ENCODE data around the gene TCERG1L.

The TCERG1L gene

GRCh38 chr10:131094527-131095312, 216.8 kb downstream of the TCERG1L start:
- DNase-seq = no peak

DNA sequence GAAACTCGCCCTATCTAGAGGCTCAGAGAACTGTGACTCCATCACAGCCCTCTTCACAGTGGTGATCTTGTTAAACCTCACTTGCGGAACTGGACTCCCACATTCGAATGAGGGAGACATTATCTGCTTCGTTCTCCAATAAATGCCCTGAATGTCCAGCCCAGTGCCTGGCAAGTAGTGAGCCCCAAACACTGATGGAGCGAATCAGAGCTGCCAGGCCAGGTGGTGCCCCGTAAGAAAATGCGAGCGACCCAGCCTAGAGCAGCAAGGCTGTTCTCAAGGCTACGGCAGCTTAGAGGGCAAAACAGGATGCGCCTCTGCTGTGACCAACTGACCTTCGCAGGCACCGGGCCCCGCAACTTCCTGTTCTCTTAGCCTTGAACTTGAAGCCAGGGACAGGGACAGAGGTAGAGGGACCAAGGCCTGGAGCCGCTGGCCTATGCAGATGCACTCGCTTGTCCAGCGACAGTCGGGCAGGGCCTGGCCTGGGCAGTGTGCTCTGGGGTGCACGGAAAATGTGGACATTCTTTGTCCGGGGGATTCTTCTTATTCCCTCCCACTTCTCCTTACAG, 217.6 kb downstream of the TCERG1L start:
- DNase-seq = no peak

DNA sequence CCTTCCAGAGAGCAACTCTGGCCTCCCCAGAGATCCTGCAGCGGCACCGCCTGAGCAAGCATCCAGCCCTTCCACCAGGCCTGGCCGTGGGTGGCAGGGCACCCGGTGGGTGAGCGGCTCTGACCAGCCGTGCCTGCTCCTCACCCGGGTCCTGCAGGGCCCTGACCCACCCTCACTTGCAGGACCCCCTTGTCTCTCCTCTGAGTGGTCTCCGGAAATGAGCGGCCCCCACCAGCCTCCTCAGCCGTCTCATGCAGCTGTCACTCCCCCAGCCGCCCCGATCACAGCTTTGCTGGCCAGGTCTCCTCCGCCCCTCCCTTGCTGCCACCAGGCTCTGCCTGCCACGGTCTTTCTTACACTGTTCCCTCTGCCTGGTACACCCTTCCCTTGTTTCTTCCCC, 218.2 kb downstream of the TCERG1L start:
- no peak for DNase-seq

DNA sequence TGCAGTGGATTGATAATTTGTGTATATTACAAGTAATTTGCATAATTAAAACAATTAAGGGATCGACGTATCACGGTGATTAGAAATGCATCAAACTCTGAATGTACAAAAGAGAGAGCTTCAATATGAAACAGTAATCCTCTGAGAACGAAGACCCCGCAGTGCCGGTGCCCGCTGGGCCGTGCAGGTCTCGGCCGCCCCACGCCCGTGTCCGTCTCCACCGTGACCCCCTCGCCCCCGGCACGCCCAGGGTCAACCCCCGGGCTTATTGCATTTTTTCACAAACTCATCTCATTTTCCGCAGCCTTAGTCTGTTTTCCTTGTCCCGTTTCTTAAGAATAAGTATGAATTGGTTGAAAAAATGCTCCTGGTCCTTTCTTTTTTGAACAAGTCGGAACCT, 218.6 kb downstream of the TCERG1L start:
- DNase-seq = no peak

DNA sequence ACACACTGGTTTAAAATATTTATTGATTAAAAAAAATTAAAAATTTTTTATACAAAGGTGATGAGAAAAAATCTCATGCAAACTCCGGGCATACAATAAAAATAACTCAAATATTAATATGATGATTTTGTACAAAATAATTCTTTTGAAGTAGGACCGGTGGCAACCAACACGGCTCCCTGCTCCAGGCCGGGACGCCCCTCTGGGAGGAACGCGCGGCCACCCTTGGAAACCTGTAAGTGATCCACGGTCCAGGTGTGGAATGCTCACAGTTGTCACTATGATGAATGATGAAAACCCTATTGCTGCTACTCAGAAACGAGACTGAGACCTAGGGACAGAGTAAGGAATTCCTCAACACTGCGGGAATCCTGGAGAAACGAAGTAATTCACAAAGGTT, 219.1 kb downstream of the TCERG1L start:
- DNase-seq = no peak

DNA sequence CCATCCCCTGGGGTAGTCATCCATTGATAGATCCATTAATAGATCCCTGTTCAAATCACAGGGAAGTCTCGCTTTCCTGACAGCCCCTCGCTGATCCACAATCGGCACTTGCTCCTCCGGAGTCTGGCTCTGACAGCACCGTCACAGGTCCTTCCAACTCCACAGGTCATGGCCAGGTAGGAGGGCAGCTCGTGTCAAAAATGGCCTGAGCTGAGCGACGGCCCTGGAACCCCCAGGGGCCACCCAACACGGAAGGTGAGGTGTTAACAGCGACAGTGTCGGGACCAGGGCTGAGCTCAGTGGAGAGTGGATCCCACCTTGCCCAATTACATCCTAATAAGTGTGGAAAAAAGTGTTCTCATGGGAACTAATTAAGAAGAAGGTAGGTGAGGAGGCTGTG, 219.8 kb downstream of the TCERG1L start:
- no peak for DNase-seq

DNA sequence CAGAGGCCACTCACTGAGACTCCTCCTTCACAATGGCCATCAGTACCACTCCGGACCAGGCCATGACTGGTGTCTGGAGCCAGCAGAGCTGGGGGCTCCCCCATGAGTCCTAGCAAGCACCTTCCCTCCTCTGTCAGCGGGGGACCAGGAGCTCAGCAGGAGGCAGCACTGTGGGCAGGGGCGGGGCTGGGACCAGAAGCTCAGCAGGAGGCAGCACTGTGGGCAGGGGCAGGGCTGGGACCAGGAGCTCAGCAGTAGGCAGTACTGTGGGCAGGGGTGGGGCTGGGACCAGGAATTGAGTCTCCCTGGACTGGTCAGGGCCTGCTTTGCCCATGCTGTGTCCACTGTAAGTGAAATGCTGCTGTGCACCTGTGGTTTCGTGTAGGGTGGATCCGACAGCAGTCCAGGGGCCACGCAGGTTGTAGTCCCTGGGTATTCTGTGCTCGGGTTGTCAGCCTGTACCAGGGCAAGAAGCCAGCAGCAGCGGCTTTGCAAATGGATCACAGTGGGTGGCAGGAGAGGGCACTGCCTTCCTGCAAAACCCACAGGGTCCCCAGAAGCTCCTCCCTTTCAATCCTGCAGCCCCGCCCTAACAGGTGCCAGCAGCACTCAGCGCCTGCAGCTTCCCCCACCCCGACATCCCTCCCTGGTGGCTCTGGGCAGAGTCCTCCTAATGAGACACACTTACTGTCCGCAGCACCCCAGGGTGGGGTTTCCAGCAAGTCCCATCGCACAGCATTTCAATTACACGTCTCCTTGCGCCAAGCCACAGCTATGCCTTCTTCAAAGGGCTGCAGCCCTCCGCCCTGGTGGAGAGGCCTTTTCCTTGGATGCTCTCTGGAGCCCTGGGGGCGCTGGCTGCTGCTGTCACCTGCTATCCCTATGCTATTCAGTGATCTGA, 220.5 kb downstream of the TCERG1L start:
- DNase-seq = no peak

GRCh38 chr10:131089861-131090260, 221.7 kb downstream of the TCERG1L start:
- DNase-seq = no peak

DNA sequence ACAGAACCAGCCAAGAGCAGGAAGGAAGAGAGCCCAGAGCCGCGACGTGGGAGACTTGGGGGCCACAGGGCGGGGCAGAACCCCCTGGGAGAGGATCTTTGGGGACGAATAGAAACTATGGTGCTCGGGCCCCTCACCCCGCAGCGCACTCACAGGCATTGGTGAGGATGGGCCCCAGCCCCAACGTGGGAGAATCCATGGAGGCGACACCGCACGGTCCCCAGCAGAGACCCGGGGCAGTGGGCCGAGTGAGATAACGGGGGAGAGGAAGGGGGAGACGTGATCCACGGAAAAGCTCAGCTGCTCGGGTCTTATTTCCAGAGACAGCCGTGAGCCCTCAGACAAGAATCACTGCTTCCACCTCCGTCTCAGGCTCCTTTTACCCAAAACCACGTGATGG, 222.4 kb downstream of the TCERG1L start:
- no peak for DNase-seq

DNA sequence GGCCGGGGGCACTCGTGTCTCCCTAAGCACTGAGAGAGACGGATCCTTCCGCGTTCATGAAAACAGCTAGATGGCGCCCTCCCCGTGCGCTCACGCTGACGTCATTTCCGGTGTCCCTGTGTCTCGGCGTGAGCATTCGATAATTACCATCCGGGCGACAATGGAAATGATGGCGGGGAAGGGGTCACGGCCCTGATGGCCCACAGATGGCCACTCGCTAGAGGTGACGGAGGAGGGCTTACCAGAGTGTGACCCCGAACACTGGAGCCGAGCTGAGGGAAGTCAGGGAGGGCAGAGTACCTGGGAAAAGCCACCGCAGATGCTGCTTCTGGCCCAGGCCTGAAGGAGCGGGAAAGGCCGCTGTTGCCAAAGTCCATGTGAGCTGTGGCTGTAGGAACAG, 222.9 kb downstream of the TCERG1L start:
- no peak for DNase-seq

GRCh38 chr10:131087464-131088215, 223.9 kb downstream of the TCERG1L start:
- DNase-seq = no peak

- DNase-seq = no peak
These were observed 225.0 kb downstream of the TCERG1L start for GRCh38 chr10:131086511-131086910.

- no peak for DNase-seq
These were observed 225.4 kb downstream of the TCERG1L start for GRCh38 chr10:131086094-131086493.

DNA sequence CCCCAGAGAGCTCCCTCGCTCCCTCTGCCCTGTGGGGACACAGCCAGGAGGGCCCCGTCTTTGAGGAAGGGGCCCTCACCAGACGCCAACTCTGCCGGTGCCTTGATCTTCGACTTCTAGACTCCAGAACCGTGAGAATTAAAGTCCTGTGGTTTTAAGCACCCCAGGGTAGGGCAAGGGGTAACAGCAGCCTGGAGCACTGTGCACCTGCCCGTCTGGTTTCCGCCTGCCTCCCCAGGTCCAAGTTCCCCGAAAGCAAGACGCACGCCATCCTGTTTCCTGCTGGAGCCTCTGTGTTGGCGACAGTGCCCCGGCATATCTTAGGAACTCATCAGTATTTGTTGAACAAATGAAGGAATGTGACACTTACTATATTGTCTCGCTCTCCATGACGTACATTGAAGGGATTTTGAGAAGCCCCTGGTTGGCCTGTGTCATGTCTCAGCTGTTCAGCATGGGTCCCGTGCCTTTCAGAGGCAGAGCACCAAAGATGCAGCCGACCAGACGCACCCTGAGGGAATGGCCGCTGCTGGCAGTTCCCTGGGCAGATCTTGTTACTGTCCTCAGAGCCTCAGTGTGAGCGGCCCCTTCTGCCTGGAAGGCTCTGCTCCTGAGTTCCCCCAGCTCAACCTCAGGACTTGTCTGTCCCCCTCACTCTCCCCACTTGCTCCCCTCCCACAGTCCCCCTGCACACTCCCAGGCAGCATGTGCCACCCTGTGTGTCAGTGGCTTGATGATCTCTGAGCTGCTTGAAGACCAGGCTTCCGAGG, 226.2 kb downstream of the TCERG1L start:
- no peak for DNase-seq

GRCh38 chr10:131084791-131085090, 226.8 kb downstream of the TCERG1L start:
- DNase-seq = no peak

DNA sequence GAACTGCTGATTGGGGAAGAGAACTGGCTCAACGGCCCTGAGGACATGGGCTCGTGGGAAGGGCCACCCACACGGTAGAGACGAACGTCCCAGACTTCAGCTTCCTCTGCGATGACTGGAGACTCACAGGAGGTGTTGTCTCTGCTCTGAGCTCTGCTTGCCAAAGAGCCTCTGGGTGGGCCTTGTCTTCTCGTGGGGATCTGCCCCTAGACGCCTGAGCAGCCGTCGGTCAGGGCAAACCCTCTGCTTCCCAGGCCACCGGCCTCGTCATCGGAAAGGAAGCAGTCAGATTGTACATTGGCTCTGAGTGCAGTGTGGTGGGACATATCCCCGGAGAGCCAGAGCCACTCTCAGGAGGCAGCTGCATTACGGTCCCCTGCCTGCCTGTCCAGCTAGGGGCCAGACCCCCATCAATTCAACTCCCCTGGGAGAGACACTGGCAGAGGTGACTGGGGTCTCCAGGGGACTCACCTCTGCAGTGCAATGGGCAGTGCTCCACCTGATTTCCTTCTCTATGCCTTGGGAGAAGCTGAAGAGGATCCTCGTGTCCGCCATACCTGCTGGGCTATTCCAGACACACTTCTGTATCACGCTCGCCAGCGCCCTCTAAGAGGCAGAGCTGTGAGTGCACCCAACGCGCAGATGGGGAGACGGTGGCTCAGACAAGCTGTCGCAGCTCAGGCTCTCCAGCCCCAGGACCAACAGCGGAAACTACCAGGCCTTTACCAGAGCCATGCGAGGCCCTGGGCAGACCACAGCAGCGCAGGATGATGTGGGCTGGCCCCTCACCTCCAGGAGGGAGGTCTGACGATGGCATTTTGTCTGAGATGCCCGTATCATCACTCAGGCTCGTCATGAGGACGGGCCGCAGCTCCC, 227.4 kb downstream of the TCERG1L start:
- DNase-seq = no peak

DNA sequence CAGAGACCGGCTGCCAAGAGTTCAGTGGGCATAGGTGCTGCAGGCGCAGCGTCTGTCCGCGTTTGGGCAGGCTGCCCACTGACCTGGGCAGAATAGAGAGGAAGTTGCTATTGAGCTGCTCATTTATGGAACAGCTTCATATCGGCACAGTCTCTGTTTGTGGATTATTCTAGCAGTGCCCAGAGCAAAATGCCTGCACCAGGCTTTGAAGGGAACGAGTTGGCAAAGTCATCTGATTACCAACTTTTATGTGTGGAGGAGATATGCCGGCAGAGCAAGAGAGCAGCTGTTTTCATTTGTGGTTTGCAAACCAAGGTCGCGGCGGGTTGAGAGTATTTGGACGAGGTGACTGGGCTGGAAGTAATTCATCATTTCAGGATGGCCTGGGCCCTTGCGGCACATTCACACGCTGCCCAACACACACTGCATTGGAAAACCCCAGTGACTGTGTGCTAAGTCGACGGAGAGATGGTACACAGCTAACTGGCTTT, 228.5 kb downstream of the TCERG1L start:
- DNase-seq = no peak

- DNase-seq = no peak
These were observed 229.2 kb downstream of the TCERG1L start for GRCh38 chr10:131082201-131082850.

DNA sequence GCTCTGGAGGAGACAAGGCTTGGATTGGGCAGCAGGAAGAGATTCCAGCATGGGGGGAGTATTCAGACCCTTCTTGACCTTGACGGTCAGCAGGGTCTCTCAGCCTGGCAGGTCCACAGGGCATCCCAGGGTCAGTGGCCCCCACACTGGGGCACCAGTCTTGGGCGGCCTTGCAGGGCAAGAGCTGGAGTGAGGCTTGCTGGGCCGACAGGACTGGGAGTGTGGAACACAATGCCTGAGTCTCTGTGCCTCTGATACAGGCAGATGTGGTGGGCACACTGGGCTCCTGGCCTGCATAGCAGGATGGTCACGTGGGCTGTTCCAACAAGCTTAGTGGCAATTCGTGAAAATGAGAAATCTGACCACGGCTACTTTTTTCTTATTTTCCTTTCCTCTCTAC, 229.7 kb downstream of the TCERG1L start:
- DNase-seq = no peak

- DNase-seq = no peak
These were observed 230.1 kb downstream of the TCERG1L start for GRCh38 chr10:131081376-131081775.

DNA sequence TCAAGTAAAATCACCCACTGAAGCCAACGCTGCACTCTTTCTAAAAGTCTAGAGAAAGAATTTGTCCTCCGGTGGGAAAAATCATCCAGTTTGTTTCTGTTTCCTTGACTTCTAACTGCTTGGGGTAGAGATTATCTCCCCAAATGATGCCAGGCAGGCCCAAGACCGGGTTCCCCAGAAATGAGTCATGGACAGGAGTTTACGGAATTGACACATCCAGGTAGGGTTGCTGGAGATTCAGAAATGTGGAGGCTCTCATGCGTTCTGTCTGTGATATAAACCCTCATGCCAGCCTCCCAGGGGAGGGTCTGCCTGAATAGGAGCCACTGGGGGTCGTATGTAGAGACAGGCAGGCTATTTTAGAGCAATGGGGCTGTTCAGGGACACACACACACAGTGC, 230.9 kb downstream of the TCERG1L start:
- DNase-seq = no peak
